SIG-M5 (cell line): ENCODE measurements around the gene VPS37C.
"Not testable (repeated sequence)": the region's sequence is repeated elsewhere in the genome, so short reads cannot be mapped to it uniquely, and the experiment has no call there.

Experiments used
- DNase-seq: peaks from one replicate; lab custom pipeline; 2025; lab: John Stamatoyannopoulos, UW

Gene VPS37C

DNA sequence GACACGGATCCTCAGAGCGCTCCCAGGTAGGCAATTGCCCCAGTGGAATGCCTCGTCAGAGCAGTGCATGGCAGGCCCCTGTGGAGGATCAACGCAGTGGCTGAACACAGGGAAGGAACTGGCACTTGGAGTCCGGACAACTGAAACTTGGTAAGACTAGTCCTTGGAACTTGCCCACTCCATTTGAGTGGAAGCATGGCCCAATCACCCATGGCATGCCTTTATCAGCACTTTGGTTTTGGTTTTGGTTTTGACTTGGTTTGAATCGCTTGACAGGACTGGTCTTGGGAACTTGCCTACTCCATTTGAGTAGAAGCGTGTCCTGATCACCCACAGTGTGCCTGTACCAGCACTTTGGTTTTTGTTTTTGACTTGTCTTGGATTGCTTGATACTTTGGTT is 67.1 kb downstream of the VPS37C start:
- DNase-seq = not testable (repeated sequence)

DNA sequence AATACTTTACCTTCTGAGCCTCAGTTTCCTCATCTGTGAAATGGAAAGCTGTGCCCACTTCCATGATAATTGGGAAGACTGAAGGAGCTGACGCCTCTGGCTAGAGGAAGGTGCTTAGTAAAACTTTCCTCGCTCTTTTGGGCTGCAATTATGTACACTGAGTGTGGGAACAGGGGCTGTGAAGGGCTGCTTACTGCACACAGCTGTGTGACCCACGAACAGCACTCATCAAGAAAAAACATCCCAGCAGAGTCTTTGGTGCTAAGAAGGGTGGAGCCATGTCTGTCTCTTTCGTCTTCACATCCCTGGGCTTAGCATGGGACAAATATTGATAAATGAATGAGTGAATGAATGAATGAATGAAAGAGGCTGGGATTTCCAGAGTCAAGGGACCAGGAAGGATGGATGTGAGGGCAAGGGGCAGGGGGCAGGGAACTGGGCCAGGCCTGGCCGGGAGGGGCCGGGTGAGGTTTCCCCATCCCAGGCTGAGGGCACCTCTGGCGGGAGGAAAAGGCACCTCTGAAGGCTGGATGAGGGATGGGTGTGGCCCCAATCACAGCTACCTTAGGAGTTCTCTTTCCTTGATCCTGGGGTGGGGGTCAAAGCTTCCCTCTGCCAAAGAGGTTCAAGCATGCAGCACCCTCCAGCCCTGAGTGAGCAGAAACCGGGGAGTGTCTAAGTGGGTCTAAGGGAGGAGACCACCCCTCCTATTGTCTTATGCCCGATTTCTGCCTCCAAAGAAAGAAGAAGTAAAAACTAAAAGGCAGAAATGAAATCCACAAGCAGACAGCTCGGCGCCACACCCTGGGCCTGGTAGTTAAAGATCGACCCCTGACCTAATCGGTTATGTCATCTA is 68.1 kb downstream of the VPS37C start:
- no peak for DNase-seq

GRCh38 chr11:61092280-61092766 is 68.9 kb downstream of the VPS37C start:
- DNase-seq = no peak

DNA sequence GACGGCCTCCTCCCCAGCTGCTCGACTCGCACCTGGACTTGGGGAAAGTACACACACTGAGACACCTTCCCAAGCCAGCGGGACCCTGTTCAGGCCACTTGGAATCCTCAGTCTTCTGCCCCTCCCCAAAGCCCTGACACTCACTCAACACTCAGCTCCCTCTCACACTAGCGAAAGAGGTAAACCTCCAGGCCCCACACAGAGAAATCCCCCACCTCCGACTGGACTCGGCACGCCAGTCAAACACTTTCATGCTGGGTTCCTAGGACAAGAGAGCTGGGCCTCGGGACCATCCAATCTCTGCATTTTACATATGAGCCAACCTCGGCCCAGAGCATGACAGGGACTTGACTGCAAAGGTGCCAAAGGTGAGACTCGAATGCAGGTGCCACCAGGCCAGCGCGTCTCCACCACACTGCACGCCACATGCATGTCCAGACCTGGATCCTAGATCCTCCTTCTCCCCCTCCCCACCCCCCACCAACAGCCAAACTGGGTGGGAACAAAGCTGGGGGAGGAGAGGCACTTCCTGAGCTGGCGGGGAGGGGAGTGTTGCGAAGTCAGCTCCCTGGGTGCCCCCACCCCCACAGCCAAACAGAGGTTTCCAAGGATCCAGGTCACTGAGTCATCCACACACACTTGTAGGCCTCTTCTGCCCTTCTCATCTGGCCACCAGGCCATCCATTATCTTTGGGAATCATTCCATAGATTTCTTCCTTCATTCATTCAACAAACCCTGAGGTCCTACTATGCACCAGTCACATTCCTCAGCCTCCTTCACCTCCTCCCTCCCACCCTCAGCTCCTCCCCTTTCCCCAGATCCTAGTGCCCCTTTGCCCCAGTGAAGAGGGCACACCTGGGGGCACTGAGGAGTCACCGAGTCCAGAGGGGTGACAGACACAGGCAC is 69.6 kb downstream of the VPS37C start:
- no peak for DNase-seq

DNA sequence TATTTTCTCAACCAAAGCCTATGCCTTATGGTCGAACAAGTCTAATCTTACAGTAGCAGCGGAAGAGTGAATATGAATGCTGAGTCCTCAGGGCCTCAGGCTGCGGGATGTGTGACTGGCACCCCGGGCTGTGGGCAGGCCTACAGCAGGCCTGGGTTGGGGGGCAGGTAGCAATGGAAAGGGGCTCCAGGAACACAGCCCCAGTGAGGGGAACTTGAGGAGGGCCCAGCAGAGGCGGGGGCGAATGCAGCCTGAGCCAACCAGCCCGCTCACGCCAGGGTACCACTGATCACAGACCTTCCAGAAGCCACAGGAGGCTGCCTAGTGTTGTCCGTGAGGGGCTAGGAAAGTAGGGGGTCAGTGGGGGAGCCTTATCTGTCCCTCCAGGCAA is 70.2 kb downstream of the VPS37C start:
- DNase-seq = no peak

DNA sequence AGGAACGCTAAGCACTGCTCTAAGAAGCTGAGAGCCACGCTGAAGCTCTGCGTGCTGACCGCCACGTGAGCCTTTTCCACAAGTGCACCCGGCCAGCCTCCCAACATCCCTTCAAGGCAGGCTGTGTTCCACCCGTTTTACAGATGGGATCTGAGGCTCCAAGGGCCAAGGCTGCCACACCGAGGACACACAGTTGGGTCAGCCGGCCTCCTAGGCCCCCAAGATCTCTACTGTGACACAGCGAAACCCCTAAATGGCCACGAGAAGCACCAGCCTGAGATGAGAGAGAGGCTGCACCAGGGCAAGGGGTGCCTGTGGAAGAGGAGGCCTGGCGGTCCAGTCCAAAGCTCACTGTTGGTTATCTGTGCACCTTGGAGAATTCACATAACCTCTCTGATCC is 70.7 kb downstream of the VPS37C start:
- no peak for DNase-seq

- no peak for DNase-seq
These were observed 71.3 kb downstream of the VPS37C start for GRCh38 chr11:61089806-61090491.

- DNase-seq = no peak
These were observed 73.7 kb downstream of the VPS37C start for GRCh38 chr11:61087426-61088119.

DNA sequence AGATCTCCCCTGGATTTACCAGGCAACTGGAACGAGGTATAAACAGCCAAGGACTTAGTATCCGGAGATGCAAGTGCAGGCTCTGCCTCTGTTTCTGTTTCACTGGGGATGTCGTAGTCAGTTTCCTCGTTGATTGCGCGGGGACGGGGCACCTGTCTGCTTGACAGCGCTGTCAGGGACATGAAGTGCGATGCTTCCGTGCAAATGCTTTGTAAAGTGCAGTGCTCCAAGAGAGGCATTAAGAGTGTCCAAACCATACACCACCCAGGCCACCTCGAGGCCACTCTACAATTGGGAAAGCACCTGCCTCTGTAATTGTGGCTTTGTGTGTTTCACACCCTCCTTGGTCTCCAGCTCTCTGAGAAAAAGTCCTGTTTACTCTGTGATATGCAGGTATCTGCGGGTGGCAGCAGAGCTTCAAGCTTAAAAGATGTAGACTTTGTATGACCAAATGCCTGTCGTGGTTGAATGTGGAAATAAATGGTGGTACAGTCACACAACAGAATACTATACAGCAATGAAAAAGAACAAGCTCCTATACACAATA is 77.6 kb downstream of the VPS37C start:
- no peak for DNase-seq

DNA sequence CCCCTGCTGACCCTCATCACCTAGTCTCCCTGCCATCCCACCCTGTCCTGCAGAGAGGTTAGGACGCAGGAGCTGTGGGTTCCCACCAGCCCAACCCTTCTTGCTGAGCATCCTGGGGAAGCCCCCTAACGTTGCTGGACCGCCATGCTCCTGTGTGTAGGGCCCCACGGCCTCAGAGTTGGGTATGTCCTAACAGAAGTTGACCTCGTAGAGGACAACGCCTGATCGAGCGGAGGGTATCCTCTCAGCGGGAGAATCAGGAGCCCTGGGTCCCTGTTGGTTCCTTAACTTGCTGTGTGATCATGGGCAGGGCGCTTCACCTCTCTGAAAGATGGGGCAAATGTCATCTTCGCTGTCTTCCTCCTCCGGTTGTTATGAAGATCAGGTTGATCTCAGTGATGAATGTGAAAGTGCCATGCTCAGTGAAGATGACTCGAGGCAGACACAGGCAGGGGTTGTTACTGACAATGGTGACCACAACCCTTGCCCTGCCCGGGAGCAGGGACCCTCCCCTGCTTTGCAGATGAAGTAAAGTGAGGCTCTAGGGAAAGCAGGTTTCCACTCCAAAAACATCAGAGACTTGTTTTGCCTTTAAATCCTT is 78.2 kb downstream of the VPS37C start:
- DNase-seq = no peak

- no peak for DNase-seq
These were observed 79.0 kb downstream of the VPS37C start for GRCh38 chr11:61082062-61082870.

- DNase-seq = no peak
These were observed 80.1 kb downstream of the VPS37C start for GRCh38 chr11:61080986-61081590.

GRCh38 chr11:61080526-61080925 is 80.7 kb downstream of the VPS37C start:
- no peak for DNase-seq
